ENCODE results near the gene ACLY. TPM values are rescaled to one million over a fixed set of nuclear protein-coding genes. Genes with fewer than 3 reads are reported as not detected.
A peak's percentile ranks its signal among the peaks of the same experiment; 100 is the strongest.

The ACLY gene
- total RNA-seq, 6 experiments from 2014 or later = 254 to 315 (median 279) TPM

DNA sequence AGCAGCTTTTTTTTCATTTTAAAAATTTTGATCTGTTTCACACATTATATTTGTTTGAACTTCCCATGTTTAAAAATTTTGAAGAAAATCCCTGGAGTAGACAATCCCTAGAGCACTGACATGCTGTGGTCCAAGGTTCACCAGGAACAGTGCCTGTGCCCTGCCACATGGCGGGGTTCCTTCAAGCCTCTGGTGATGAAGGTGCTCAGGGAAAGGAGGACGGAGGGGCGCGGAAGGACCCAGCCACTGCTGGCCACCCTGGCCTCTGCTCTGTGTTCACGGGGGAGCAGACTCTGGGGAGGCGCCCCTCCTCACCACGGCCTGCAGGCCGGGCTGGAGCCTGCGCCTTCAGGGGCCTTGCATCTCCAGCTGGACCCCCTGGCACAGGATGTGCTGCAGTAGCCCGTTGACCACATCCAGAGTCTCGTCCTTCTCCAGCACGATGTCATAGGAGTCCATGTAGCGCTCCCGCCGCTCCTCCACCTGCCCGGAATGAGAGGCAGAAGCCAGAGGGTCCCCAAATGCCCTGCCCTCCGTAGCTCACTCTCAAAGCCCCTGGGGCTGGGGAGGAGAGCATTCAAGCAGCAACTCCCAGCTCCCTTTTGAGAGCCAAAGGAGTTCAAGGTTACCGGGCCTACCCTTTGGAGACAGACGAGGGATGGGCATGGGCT is 93.4 kb downstream of the ACLY start:
- no peak overlapping the region; the same call in 1 of the 2 replicates for H3K27ac Mint-ChIP-seq
- no peaks in the 10 kb centered on the region for H3K9me3 Mint-ChIP-seq
- peaks cover 9% of the 10 kb centered on the region; the same call in 1 of the 2 replicates for H3K36me3 Mint-ChIP-seq (ENCODE audit: low read depth)
- no peaks in the 10 kb centered on the region for H3K4me1 Mint-ChIP-seq (ENCODE audit: low read depth)
- peaks cover 9% of the 10 kb centered on the region for H3K27me3 Mint-ChIP-seq (ENCODE audit: insufficient read depth)
- TF ChIP-seq, protein P1, sequence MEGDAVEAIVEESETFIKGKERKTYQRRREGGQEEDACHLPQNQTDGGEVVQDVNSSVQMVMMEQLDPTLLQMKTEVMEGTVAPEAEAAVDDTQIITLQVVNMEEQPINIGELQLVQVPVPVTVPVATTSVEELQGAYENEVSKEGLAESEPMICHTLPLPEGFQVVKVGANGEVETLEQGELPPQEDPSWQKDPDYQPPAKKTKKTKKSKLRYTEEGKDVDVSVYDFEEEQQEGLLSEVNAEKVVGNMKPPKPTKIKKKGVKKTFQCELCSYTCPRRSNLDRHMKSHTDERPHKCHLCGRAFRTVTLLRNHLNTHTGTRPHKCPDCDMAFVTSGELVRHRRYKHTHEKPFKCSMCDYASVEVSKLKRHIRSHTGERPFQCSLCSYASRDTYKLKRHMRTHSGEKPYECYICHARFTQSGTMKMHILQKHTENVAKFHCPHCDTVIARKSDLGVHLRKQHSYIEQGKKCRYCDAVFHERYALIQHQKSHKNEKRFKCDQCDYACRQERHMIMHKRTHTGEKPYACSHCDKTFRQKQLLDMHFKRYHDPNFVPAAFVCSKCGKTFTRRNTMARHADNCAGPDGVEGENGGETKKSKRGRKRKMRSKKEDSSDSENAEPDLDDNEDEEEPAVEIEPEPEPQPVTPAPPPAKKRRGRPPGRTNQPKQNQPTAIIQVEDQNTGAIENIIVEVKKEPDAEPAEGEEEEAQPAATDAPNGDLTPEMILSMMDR (IDR thresholded peaks at IDR 0.05) = no peak
- no peak for DNase-seq
- H3K4me3 Mint-ChIP-seq = no peak overlapping the region

DNA sequence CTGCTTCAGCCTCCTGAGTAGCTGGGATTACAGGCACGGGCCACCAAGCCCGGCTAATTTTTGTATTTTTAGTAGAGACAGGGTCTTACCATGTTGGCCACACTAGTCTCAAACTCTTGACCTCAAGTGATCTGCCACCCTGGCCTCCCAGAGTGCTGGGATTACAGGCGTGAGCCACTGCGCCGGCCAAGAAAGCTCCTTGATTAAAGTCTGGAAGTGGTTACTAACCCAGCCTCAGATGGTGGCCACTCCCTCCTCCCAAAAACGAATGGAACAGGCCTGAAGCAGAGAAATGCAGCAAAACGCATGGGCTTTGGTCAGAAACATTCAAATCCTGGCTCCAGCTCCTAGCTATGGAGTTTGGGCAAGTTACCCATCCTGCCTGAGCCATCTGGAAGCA is 94.7 kb downstream of the ACLY start:
- no peak for DNase-seq
- no peaks in the 10 kb centered on the region for H3K36me3 Mint-ChIP-seq (ENCODE audit: low read depth)
- peak overlapping the region; percentile 45; the same call in 1 of the 2 replicates for H3K27ac Mint-ChIP-seq

DNA sequence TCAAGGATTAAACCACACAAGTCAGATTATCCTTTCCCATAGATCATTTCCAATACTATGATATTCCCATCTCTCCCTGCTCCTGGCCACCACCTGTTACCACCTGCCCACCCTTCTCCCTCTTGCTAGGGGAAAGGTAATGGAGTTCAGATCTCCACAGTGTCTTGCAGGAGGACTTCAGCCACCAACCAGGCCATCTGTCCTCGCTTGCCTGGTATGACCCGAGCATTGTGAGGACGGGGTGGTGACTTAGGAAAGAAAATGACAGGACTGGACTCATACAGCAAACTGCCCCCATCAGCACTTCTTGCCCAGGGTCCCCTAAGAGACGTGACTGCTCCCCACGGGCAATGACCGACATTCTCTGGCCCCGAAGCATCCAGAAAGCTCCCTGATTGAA is 95.2 kb downstream of the ACLY start:
- H3K27me3 Mint-ChIP-seq (ENCODE audit: insufficient read depth) = peaks cover 9% of the 10 kb centered on the region
- no peak for DNase-seq
- H3K27ac Mint-ChIP-seq = no peak overlapping the region; the same call in 1 of the 2 replicates
- H3K9me3 Mint-ChIP-seq = no peaks in the 10 kb centered on the region
- TF ChIP-seq, protein P1 (IDR thresholded peaks at IDR 0.05) = no peak
- H3K4me1 Mint-ChIP-seq (ENCODE audit: low read depth) = no peaks in the 10 kb centered on the region
- no peaks in the 10 kb centered on the region; the same call in 1 of the 2 replicates for H3K36me3 Mint-ChIP-seq (ENCODE audit: low read depth)
- H3K4me3 Mint-ChIP-seq = no peak overlapping the region

More for the DNA sequence above, 94.7 kb downstream of the ACLY start:
- TF ChIP-seq, protein P1 (IDR thresholded peaks at IDR 0.05) = no peak
- no peaks in the 10 kb centered on the region for H3K4me1 Mint-ChIP-seq (ENCODE audit: low read depth)
- H3K27me3 Mint-ChIP-seq (ENCODE audit: insufficient read depth) = peaks cover 9% of the 10 kb centered on the region
- H3K4me3 Mint-ChIP-seq = no peak overlapping the region
- no peaks in the 10 kb centered on the region for H3K9me3 Mint-ChIP-seq

DNA sequence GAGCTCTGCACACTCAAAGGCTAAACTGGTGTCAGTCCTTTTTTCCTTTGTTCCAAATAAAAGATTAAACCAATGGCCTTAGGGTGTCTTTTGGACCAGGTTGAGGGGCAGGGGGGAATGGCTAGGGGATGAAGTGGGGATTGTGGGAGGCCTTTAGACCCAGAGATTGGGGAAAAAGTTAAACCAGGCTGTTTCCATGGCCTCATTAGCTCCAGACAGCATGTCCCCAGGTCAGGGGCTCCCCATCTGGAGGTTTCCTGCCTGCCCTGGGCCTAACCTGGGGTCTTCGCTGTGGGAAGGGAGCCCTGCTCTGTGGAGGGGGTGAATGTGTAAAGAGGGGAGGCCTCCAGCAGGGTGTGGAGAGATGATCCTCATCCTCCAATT is 95.6 kb downstream of the ACLY start:
- Mint-ChIP-seq H3K4me1 (ENCODE audit: low read depth) (no peaks in the 10 kb centered on the region), H3K36me3 (ENCODE audit: low read depth) (peaks cover 4% of the 10 kb centered on the region; the same call in 1 of the 2 replicates), H3K27ac (no peak overlapping the region), H3K9me3 (no peaks in the 10 kb centered on the region), H3K4me3 (no peak overlapping the region), H3K27me3 (ENCODE audit: insufficient read depth) (peaks cover 9% of the 10 kb centered on the region)
- no peak for DNase-seq
- TF ChIP-seq, protein P1 (IDR thresholded peaks at IDR 0.05) = no peak

DNA sequence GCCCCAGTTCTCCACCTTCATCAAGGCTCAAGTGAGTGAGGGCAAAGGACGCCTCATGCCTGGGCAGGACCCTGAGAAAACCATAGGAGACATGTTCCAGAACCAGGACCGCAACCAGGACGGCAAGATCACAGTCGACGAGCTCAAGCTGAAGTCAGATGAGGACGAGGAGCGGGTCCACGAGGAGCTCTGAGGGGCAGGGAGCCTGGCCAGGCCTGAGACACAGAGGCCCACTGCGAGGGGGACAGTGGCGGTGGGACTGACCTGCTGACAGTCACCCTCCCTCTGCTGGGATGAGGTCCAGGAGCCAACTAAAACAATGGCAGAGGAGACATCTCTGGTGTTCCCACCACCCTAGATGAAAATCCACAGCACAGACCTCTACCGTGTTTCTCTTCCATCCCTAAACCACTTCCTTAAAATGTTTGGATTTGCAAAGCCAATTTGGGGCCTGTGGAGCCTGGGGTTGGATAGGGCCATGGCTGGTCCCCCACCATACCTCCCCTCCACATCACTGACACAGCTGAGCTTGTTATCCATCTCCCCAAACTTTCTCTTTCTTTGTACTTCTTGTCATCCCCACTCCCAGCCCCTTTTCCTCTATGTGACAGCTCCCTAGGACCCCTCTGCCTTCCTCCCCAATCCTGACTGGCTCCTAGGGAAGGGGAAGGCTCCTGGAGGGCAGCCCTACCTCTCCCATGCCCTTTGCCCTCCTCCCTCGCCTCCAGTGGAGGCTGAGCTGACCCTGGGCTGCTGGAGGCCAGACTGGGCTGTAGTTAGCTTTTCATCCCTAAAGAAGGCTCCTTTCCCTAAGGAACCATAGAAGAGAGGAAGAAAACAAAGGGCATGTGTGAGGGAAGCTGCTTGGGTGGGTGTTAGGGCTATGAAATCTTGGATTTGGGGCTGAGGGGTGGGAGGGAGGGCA is 96.3 kb downstream of the ACLY start:
- Mint-ChIP-seq H3K27me3 (ENCODE audit: insufficient read depth) (peaks cover 10% of the 10 kb centered on the region), H3K4me3 (no peak overlapping the region), H3K36me3 (ENCODE audit: low read depth) (peaks cover 8% of the 10 kb centered on the region; the same call in 1 of the 2 replicates), H3K4me1 (ENCODE audit: low read depth) (no peaks in the 10 kb centered on the region), H3K9me3 (no peaks in the 10 kb centered on the region), H3K27ac (no peak overlapping the region)
- TF ChIP-seq, protein P1 (IDR thresholded peaks at IDR 0.05) = no peak
- no peak for DNase-seq

All from HFFc6 (cell line).